ENCODE data around the gene CMSS1.

The CMSS1 gene

DNA sequence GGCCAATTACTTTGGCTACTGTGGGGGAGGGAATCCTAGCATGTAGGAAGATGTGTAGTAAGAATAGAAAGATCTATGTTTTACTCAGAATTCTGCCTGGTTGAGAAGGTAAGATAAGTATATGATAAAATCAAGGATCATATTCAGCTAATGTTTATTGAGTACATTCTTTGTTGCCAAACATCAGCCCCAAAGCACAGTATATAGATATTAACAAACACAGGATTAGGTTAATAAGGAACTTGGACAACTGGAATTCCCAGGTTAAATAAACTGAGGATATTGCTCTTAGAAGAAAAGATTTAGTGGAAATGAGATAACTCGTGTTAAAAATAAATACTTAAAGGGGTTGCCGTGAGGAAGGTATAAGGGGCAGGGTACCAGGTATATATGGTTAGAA lies 167.0 kb downstream of the CMSS1 start:
- no peak for DNase-seq (ENCODE audit: low read depth)
- no peak overlapping the region for H3K4me3 ChIP-seq (ENCODE audit: low read depth, low read length)
- TF ChIP-seq, protein P1, sequence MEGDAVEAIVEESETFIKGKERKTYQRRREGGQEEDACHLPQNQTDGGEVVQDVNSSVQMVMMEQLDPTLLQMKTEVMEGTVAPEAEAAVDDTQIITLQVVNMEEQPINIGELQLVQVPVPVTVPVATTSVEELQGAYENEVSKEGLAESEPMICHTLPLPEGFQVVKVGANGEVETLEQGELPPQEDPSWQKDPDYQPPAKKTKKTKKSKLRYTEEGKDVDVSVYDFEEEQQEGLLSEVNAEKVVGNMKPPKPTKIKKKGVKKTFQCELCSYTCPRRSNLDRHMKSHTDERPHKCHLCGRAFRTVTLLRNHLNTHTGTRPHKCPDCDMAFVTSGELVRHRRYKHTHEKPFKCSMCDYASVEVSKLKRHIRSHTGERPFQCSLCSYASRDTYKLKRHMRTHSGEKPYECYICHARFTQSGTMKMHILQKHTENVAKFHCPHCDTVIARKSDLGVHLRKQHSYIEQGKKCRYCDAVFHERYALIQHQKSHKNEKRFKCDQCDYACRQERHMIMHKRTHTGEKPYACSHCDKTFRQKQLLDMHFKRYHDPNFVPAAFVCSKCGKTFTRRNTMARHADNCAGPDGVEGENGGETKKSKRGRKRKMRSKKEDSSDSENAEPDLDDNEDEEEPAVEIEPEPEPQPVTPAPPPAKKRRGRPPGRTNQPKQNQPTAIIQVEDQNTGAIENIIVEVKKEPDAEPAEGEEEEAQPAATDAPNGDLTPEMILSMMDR (IDR thresholded peaks at IDR 0.05; ENCODE audit: low read depth, low read length, missing control alignments): no peak

DNA sequence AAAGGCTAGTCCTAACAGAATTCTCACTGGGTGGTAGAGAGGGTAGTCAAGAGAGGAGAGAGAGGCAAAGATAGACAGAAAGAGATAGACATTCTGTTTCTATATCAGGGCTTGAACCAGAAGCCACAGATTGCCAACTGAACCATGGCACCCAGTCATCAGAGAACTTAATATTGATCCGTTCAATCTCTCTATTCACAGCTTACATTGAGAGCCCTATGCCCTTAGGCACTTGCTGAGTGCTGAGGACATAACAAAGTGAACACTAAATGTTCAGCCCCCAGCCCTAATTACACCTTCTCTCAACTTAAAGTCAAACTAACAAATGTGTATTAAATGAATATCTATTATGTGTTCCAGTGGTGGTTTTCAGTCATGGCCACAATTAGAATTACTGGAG lies 172.5 kb downstream of the CMSS1 start:
- DNase-seq (ENCODE audit: low read depth): no peak
- H3K4me3 ChIP-seq (ENCODE audit: low read depth, low read length): no peak overlapping the region
- TF ChIP-seq, protein P1 (IDR thresholded peaks at IDR 0.05; ENCODE audit: low read depth, low read length, missing control alignments): no peak

DNA sequence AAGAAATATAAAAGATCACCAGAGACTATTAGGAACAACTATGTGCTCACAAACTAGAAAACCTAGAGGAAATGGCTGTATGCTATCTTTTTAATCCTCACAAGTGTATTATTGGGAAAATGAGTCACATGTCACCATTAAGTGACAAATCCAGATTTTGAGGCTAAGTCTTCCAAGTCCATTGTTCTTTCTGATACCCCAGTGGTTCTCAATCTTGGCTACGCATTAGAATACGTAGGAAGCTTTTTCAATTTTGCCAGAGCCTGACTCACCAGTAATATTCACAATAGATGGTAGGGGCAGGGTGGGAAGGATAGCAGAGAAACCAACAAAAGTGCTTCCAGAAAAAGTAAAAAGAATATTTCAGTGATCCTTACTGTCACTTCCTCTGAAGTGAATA lies 179.6 kb downstream of the CMSS1 start:
- TF ChIP-seq, protein P1 (IDR thresholded peaks at IDR 0.05; ENCODE audit: low read depth, low read length, missing control alignments): no peak
- no peak overlapping the region for H3K4me3 ChIP-seq (ENCODE audit: low read depth, low read length)
- DNase-seq (ENCODE audit: low read depth): no peak

DNA sequence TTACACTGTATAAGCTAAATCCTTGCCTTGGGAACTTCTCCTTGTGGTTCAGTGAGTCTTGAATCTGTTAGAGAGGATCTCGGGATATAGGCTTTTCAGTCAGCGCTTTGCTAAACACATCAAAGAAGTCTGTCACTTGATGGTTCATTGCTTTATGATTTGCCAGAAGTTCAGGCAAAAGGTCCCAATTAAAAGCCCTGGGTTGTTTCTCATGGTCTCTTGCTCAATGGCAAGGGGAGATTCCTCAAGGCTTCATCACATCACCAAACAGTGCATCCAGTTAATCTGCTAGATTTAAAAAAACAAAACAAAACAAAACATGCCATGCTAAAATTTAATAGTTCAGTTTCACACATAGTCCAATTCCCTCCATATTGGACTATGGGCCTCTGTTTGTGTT lies 181.9 kb downstream of the CMSS1 start:
- TF ChIP-seq, protein P1 (IDR thresholded peaks at IDR 0.05; ENCODE audit: low read depth, low read length, missing control alignments): no peak
- DNase-seq (ENCODE audit: low read depth): no peak
- no peak overlapping the region for H3K4me3 ChIP-seq (ENCODE audit: low read depth, low read length)

DNA sequence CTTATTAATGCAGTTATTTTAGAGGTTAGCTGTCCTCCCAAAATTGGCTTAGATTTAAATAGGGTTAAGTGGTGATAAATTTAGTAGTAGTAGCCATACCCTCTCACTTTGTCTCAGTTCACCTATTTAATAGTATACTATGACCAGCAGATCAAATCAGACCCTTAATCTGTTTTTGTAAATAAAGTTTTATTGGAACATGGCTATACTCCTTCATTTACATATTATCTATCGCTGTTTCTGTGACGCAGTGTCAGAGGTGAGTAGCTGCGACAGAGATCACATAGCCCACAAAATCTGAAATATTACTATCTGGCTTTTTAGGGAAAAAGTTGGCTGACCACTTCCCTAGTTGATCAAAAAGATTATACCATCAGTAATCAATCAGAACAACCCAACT lies 183.4 kb downstream of the CMSS1 start:
- no peak for DNase-seq (ENCODE audit: low read depth)
- H3K4me3 ChIP-seq (ENCODE audit: low read depth, low read length): no peak overlapping the region
- TF ChIP-seq, protein P1 (IDR thresholded peaks at IDR 0.05; ENCODE audit: low read depth, low read length, missing control alignments): no peak

DNA sequence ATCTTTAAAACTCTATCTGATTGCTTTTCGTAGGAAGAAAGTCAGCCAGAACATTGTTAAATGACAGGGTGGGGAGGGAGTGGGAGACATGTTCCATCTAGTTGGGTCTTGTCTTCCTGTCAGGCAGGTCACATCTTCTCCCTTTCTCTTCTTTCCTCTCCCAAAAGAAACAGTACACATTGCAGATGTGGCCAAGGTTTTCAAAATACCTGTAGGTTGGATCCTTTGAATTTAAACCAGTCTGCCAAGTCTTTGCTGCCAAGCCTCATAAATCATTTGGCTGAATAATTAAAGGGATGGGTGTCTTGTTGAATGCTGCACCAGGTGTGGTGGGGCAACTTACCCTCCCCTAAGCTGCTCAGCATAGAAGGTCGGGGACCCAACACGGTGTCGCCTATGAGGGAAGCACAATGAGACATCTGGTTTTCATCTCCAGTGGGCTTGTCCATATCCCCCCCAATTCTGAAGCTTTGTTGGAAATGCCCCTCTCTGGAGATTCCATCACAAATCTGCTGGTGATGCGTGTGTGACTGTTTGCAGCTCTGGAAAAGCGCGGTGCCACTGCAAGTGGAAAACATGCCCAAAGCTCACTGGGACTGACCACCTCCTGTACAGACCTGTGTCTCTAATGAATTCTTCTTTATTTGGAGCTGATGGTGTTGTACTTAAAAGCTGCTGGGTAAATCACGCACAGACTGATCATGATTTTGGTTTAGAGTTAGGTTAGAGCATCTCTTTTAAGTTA lies 184.0 kb downstream of the CMSS1 start:
- DNase-seq (ENCODE audit: low read depth): no peak
- TF ChIP-seq, protein P1 (IDR thresholded peaks at IDR 0.05; ENCODE audit: low read depth, low read length, missing control alignments): no peak
- H3K4me3 ChIP-seq (ENCODE audit: low read depth, low read length): no peak overlapping the region
